LNCAP (cell line): ENCODE data around the gene SCNN1A.

Experiments used
- TF ChIP-seq, protein P1 (sequence below): fragments of 450-650 bp; IDR thresholded peaks from 2 replicates; pipeline ENCODE4 v1.5.1; 2017; ENCODE audit warnings: mild to moderate bottlenecking

The SCNN1A gene

GRCh38 chr12:6407236-6407954, 32.0 kb upstream of the SCNN1A start:
- TF ChIP-seq, protein P1, sequence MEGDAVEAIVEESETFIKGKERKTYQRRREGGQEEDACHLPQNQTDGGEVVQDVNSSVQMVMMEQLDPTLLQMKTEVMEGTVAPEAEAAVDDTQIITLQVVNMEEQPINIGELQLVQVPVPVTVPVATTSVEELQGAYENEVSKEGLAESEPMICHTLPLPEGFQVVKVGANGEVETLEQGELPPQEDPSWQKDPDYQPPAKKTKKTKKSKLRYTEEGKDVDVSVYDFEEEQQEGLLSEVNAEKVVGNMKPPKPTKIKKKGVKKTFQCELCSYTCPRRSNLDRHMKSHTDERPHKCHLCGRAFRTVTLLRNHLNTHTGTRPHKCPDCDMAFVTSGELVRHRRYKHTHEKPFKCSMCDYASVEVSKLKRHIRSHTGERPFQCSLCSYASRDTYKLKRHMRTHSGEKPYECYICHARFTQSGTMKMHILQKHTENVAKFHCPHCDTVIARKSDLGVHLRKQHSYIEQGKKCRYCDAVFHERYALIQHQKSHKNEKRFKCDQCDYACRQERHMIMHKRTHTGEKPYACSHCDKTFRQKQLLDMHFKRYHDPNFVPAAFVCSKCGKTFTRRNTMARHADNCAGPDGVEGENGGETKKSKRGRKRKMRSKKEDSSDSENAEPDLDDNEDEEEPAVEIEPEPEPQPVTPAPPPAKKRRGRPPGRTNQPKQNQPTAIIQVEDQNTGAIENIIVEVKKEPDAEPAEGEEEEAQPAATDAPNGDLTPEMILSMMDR = no peak

DNA sequence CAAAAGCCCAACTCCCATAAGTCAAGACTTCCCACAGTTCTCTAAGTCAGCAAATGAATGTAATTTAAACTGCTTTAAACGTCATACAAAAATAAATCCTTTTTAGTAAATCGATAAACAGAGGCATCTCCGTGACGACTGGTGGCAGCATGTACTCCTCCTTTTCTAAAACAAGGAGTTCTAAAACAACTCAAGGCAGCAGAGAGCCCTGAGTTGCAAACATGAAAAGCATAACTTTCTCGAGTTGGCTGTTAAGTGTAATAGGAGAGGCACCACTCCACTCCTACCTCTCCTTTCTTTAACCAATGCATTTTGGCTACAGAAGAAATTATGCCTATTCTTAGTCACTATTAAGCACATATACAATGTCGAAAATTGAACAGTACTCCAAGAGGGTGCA, 30.6 kb upstream of the SCNN1A start:
- TF ChIP-seq, protein P1 = no peak

DNA sequence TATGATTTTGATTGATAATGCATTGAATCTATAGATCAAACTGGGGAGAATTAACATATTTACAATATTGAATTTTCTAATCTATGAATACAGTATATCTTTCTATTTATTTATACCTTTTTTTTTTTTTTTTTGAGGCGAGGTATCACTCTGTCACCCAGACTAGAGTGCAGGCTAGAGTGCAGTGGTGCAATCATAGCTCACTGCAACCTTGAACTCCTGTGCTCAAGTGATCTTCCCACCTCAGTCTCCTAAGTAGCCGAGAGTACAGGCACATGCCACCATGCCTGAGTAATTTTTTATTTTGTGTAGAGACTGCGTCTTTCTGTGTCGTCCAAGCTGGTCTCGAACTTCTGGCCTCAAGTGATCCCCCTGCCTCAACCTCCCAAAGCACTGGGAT, 29.0 kb upstream of the SCNN1A start:
- TF ChIP-seq, protein P1 = no peak

GRCh38 chr12:6399884-6400644, 24.7 kb upstream of the SCNN1A start:
- TF ChIP-seq, protein P1 = no peak

- TF ChIP-seq, protein P1 = no peak
Observed at GRCh38 chr12:6396031-6396430, 20.7 kb upstream of the SCNN1A start.

GRCh38 chr12:6394398-6394797, 19.0 kb upstream of the SCNN1A start:
- TF ChIP-seq, protein P1 = no peak

GRCh38 chr12:6393109-6393508, 17.7 kb upstream of the SCNN1A start:
- TF ChIP-seq, protein P1 = no peak
